ENCODE measurements around the gene PCDHGB1. TPM values are rescaled to one million over a fixed set of nuclear protein-coding genes. Genes with fewer than 3 reads are reported as not detected.

PCDHGB1 gene
- polyA plus RNA-seq, 1 donor from 2014 or later = 0.46 TPM

- peak overlapping the region; percentile 99 for H3K27ac ChIP-seq (ENCODE audit: low read length)
- H3K9me2 ChIP-seq (ENCODE audit: insufficient read depth, low read length) = no peaks in the 10 kb centered on the region
- peak overlapping the region; percentile 77 for H3K4me3 ChIP-seq (ENCODE audit: low read length)
- TF ChIP-seq RAD21 (conservative IDR thresholded peaks at IDR 0.05) = no peak
- TF ChIP-seq SMC3 (conservative IDR thresholded peaks at IDR 0.05; ENCODE audit: poor library complexity) = no peak
- TF ChIP-seq POLR2AphosphoS5 (IDR thresholded peaks at IDR 0.05) = no peak
- no peak for TF ChIP-seq EZH2 (IDR thresholded peaks at IDR 0.05; ENCODE audit: borderline replicate concordance, insufficient read depth, low read length, poor library complexity, severe bottlenecking)
- TF ChIP-seq EP300 (conservative IDR thresholded peaks at IDR 0.05; ENCODE audit: poor library complexity, severe bottlenecking) = no peak
- no peak for TF ChIP-seq TAF1 (IDR thresholded peaks at IDR 0.05; ENCODE audit: low read depth)
- no peak for TF ChIP-seq REST (IDR thresholded peaks at IDR 0.05; ENCODE audit: borderline replicate concordance)
- TF ChIP-seq CTCF (IDR thresholded peaks at IDR 0.05; ENCODE audit: poor library complexity, severe bottlenecking) = no peak
- TF ChIP-seq MXI1 (conservative IDR thresholded peaks at IDR 0.05; ENCODE audit: poor library complexity, severe bottlenecking) = no peak
- H3K9me3 ChIP-seq (ENCODE audit: low read length) = peaks cover 42% of the 10 kb centered on the region
- H3K27me3 ChIP-seq (ENCODE audit: insufficient read depth, low read depth, low read length) = no peaks in the 10 kb centered on the region
- peaks cover 40% of the 10 kb centered on the region for H3K36me3 ChIP-seq (ENCODE audit: insufficient read depth, low read length)
- peaks cover 40% of the 10 kb centered on the region for H3K79me2 ChIP-seq (replicated peaks; ENCODE audit: insufficient read depth, low read length)
- no peaks in the 10 kb centered on the region for H4K20me1 ChIP-seq (ENCODE audit: insufficient read depth)
- H3F3A ChIP-seq (ENCODE audit: insufficient read depth, low read length, poor library complexity, severe bottlenecking) = peaks cover 14% of the 10 kb centered on the region
- H3K4me2 ChIP-seq (ENCODE audit: low read length) = peak overlapping the region; percentile 82
- no peak overlapping the region for H3K9ac ChIP-seq (ENCODE audit: low read length)
- H2AFZ ChIP-seq (ENCODE audit: low read depth, low read length) = no peak overlapping the region
Observed at GRCh38 chr5:141319202-141319601, 30.7 kb upstream of the PCDHGB1 start.

- peaks cover 42% of the 10 kb centered on the region for H3K9me3 ChIP-seq (ENCODE audit: low read length)
- H3K9me2 ChIP-seq (ENCODE audit: insufficient read depth, low read length) = no peaks in the 10 kb centered on the region
- peak overlapping the region; percentile 95 for H3K9ac ChIP-seq (ENCODE audit: low read length)
- H2AFZ ChIP-seq (ENCODE audit: low read depth, low read length) = peak overlapping the region; percentile 24
- no peaks in the 10 kb centered on the region for H4K20me1 ChIP-seq (ENCODE audit: insufficient read depth)
- no peaks in the 10 kb centered on the region for H3K27me3 ChIP-seq (ENCODE audit: insufficient read depth, low read depth, low read length)
- peaks cover 14% of the 10 kb centered on the region for H3F3A ChIP-seq (ENCODE audit: insufficient read depth, low read length, poor library complexity, severe bottlenecking)
- peaks cover 35% of the 10 kb centered on the region for H3K36me3 ChIP-seq (ENCODE audit: insufficient read depth, low read length)
- no peak for TF ChIP-seq MXI1 (conservative IDR thresholded peaks at IDR 0.05; ENCODE audit: poor library complexity, severe bottlenecking)
- TF ChIP-seq POLR2AphosphoS5 (IDR thresholded peaks at IDR 0.05) = no peak
- no peak for TF ChIP-seq RAD21 (conservative IDR thresholded peaks at IDR 0.05)
- no peak for TF ChIP-seq TAF1 (IDR thresholded peaks at IDR 0.05; ENCODE audit: low read depth)
- TF ChIP-seq EZH2 (IDR thresholded peaks at IDR 0.05; ENCODE audit: borderline replicate concordance, insufficient read depth, low read length, poor library complexity, severe bottlenecking) = no peak
- H3K4me2 ChIP-seq (ENCODE audit: low read length) = peak overlapping the region; percentile 82
- peak overlapping the region; percentile 99 for H3K27ac ChIP-seq (ENCODE audit: low read length)
- H3K4me3 ChIP-seq (ENCODE audit: low read length) = peak overlapping the region; percentile 77
- peaks cover 38% of the 10 kb centered on the region for H3K79me2 ChIP-seq (replicated peaks; ENCODE audit: insufficient read depth, low read length)
Observed at GRCh38 chr5:141319699-141320098, 30.2 kb upstream of the PCDHGB1 start.

Measured in neural cell (in vitro differentiated cells).